B cell (primary cell): Measurements from ENCODE around the gene CFH. TPM values are rescaled to one million over a fixed set of nuclear protein-coding genes. Genes with fewer than 3 reads are reported as not detected.

Source experiments
- ATAC-seq: fragments of 200-7000 bp; cut with Tn5 transposase; one replicate; pipeline ENCODE4 v1.10.0; 2021; ENCODE audit warnings: low read depth, mild to moderate bottlenecking, moderate number of reproducible peaks, moderate library complexity
- CTCF ChIA-PET: fragments of 350-600 bp; sonication (Branson Sonifier 250); formaldehyde crosslinking; loops from one replicate; lab custom pipeline; 2021; ENCODE audit warnings: antibody characterized with exemption, inconsistent platforms; lab: Charles Lee
- POLR2A ChIA-PET: fragments of 350-600 bp; sonication (Branson Sonifier 250); formaldehyde crosslinking; loops from one replicate; lab custom pipeline; 2021; ENCODE audit warnings: antibody characterized with exemption; lab: Charles Lee
- DNase-seq: peaks from one replicate; pipeline ENCODE4 v3.0.0; 2013
- H2AFZ ChIP-seq: 2 replicates; pipeline ENCODE4 v1.6.1; 2012; ENCODE audit warnings: mild to moderate bottlenecking, low read depth, low read length; ENCODE audit not compliant: insufficient read depth, poor library complexity, severe bottlenecking
- H3K27ac ChIP-seq, 2 donors: 1 replicate in 1 of 2; 2 replicates in 1 of 2; pipeline ENCODE4 v1.5.1; 2012 to 2013; ENCODE audit warnings: low read length in 2 of 2, mild to moderate bottlenecking in 2 of 2, moderate library complexity in 1 of 2
- H3K27me3 ChIP-seq, 4 experiments: fragments of 200-600 bp in 1 of 4; sonication (generic) in 1 of 4; replicated peaks in 1 of 4; 1 replicate in 2 of 4; 2 replicates in 2 of 4; pipeline versions ENCODE4 v1.6.1 to v1.7.0; 2013 to 2016; ENCODE audit warnings: low read length in 3 of 4, mild to moderate bottlenecking in 2 of 4, mixed read lengths in 1 of 4, moderate library complexity in 1 of 4; ENCODE audit not compliant: insufficient read depth in 4 of 4, control insufficient read depth in 3 of 4; ENCODE audit errors: control extremely low read depth in 1 of 4
- H3K36me3 ChIP-seq, 2 experiments: replicated peaks in 1 of 2; 1 replicate in 1 of 2; 2 replicates in 1 of 2; pipeline versions ENCODE4 v1.6.1 to v1.7.1; 2013; ENCODE audit warnings: low read length in 1 of 2; ENCODE audit not compliant: insufficient read depth in 2 of 2, control insufficient read depth in 1 of 2; ENCODE audit errors: control extremely low read depth in 1 of 2, extremely low read depth in 1 of 2
- H3K4me1 ChIP-seq, 2 donors: fragments of 200-600 bp in 1 of 2; sonication (generic) in 1 of 2; 1 replicate in 1 of 2; 2 replicates in 1 of 2; pipeline versions ENCODE4 v1.5.1 to v1.6.1; 2013 to 2017; ENCODE audit warnings: low read length in 2 of 2; ENCODE audit not compliant: control insufficient read depth in 2 of 2, insufficient read depth in 2 of 2
- H3K4me2 ChIP-seq: replicated peaks from 2 replicates; pipeline ENCODE3; 2012; ENCODE audit warnings: mild to moderate bottlenecking, low read depth, low read length; ENCODE audit not compliant: poor library complexity, severe bottlenecking
- H3K4me3 ChIP-seq, 5 experiments: fragments of 200-600 bp in 1 of 5; sonication (generic) in 1 of 5; 1 replicate in 3 of 5; 2 replicates in 2 of 5; pipeline versions ENCODE4 v1.5.1 to v1.7.0; 2011 to 2016; ENCODE audit warnings: low read length in 4 of 5, mild to moderate bottlenecking in 4 of 5, low read depth in 2 of 5, control low read depth in 1 of 5, moderate library complexity in 1 of 5; ENCODE audit not compliant: insufficient read depth in 1 of 5; ENCODE audit errors: control extremely low read depth in 1 of 5, extremely low read depth in 1 of 5
- H3K79me2 ChIP-seq: fragments of 200-600 bp; sonication (generic); one replicate; pipeline ENCODE4 v1.6.0; 2016; ENCODE audit warnings: low read length; ENCODE audit not compliant: control insufficient read depth, insufficient read depth
- H3K9ac ChIP-seq: fragments of 200-600 bp; sonication (generic); 2 replicates; pipeline ENCODE4 v1.6.1; 2017; ENCODE audit warnings: mild to moderate bottlenecking, low read length, moderate library complexity
- H3K9me3 ChIP-seq, 3 donors: one replicate each; pipeline versions ENCODE4 v1.6.1 to v1.7.1; 2013; ENCODE audit warnings: low read length in 2 of 3; ENCODE audit not compliant: control insufficient read depth in 2 of 3, insufficient read depth in 1 of 3; ENCODE audit errors: control extremely low read depth in 1 of 3
- H4K20me1 ChIP-seq: 2 replicates; pipeline ENCODE4 v1.6.0; 2012; ENCODE audit warnings: mild to moderate bottlenecking, low read length; ENCODE audit not compliant: insufficient read depth, control insufficient read depth, poor library complexity, severe bottlenecking
- H3K27ac Mint-ChIP-seq: one replicate; pipeline ENCODE4 v1.8.0; 2021; ENCODE audit warnings: mixed read lengths
- H3K27me3 Mint-ChIP-seq: one replicate; pipeline ENCODE4 v1.8.0; 2021; ENCODE audit warnings: mixed read lengths
- H3K4me1 Mint-ChIP-seq: one replicate; pipeline ENCODE4 v1.8.0; 2021; ENCODE audit warnings: mixed read lengths
- H3K4me3 Mint-ChIP-seq: one replicate; pipeline ENCODE4 v1.8.0; 2021; ENCODE audit warnings: mixed read lengths
- H3K9me3 Mint-ChIP-seq: one replicate; pipeline ENCODE4 v1.8.0; 2022; ENCODE audit warnings: mixed read lengths; ENCODE audit not compliant: insufficient read depth
- EZH2 ChIP-seq: IDR thresholded peaks from 2 replicates; pipeline ENCODE4 v1.6.1; 2012; ENCODE audit warnings: borderline replicate concordance, low read depth, mild to moderate bottlenecking, moderate library complexity, low read length; ENCODE audit not compliant: insufficient read depth, poor library complexity, severe bottlenecking
- WGBS: methylation state at CpG from one replicate; pipeline ENCODE4 v1.1.5; 2013; ENCODE audit warnings: missing lambda C conversion rate; ENCODE audit not compliant: insufficient coverage; 5-methylcytosine and 5-hydroxymethylcytosine counted together
- intact Hi-C: fragments of 100-400 bp; cut with micrococcal nuclease; formaldehyde crosslinking; loops from one replicate; pipeline ENCODE4 v1.10.0; 2022
- polyA plus RNA-seq: library from polyadenylated mRNA; depleted of rRNA; stranded (reverse); fragments of >200 nt; gene quantifications from 2 replicates; pipeline ENCODE4 v1.2.3, GENCODE V29; 2012
- total RNA-seq, 2 donors: library from RNA; stranded (reverse); fragments of 120-200 nt in 1 of 2; gene quantifications; 1 replicate in 1 of 2; 2 replicates in 1 of 2; pipeline versions ENCODE4 v1.2.3 to v1.2.4, GENCODE V29; 2013 to 2022
- TF ChIP-seq, protein P1 (sequence below): fragments of 200-600 bp; IDR thresholded peaks from one replicate; pipeline ENCODE4 v1.8.0; 2022; ENCODE audit warnings: antibody characterized with exemption, mild to moderate bottlenecking

The CFH gene
- total and polyA plus RNA-seq, 2 donors (not counting 1 experiment from before 2014, with no cell fraction given), result not detected

DNA sequence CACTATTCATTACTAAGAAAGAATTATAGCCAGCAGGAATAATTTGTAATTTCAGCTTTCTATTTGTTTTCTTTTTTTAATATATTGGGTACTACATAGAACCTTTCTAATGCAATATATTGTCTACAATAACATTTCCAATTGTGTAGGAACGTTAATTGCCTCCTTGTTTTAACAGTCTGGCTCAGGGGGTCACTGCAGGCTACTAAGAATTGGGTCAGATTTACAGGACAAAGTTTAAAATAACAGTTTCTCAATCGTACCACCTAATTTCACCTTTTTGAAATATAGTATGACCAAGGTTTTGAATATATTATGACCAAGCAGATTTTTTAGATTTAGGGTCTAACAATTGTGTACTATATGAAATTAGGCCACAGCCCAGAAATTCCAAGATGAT is 2.4 kb downstream of the CFH start:
- Histone ChIP-seq H3K9me3 (no peaks in the 10 kb centered on the region), H3K27me3 (no peaks in the 10 kb centered on the region), H3K79me2 (no peaks in the 10 kb centered on the region), H3K36me3 (no peaks in the 10 kb centered on the region), H3K4me1 (no peaks in the 10 kb centered on the region), H3K9ac (no peak overlapping the region), H4K20me1 (no peaks in the 10 kb centered on the region), H2AFZ (no peak overlapping the region), H3K4me2 (no peak overlapping the region), H3K4me3 (no peak overlapping the region), H3K27ac (no peak overlapping the region)
- Mint-ChIP-seq H3K27ac (no peak overlapping the region), H3K27me3 (no peaks in the 10 kb centered on the region), H3K4me3 (no peak overlapping the region), H3K4me1 (no peaks in the 10 kb centered on the region), H3K9me3 (no peaks in the 10 kb centered on the region)
- intact Hi-C loops, result no loop called here
- CTCF ChIA-PET, result no interaction called here
- TF ChIP-seq EZH2, result no peak
- TF ChIP-seq, protein P1, sequence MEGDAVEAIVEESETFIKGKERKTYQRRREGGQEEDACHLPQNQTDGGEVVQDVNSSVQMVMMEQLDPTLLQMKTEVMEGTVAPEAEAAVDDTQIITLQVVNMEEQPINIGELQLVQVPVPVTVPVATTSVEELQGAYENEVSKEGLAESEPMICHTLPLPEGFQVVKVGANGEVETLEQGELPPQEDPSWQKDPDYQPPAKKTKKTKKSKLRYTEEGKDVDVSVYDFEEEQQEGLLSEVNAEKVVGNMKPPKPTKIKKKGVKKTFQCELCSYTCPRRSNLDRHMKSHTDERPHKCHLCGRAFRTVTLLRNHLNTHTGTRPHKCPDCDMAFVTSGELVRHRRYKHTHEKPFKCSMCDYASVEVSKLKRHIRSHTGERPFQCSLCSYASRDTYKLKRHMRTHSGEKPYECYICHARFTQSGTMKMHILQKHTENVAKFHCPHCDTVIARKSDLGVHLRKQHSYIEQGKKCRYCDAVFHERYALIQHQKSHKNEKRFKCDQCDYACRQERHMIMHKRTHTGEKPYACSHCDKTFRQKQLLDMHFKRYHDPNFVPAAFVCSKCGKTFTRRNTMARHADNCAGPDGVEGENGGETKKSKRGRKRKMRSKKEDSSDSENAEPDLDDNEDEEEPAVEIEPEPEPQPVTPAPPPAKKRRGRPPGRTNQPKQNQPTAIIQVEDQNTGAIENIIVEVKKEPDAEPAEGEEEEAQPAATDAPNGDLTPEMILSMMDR, result no peak
- no CpG with 5 or more reads among the region's 2 CpGs for WGBS
- ATAC-seq (no peak), DNase-seq (no peak)
- POLR2A ChIA-PET, result no interaction called here

DNA sequence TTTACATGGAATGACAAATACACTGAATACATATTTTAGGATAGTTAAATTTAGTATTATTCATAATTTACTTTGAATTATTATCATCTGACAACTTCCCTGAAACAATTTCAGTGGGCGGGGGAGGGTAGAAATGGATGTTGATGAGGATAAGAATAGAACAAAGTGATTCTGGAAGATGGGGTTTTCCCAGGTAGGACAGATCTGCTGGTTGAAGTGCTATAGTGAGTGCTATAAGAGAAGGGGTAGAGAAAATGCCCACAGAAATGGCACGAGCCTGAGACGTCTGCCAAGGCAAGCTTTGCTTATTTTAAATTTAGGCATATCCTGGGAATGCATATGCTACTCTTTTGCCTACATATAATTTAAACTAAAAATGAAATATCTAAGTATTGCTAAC is 3.2 kb downstream of the CFH start:
- no CpG with 5 or more reads among the region's 3 CpGs for WGBS
- no peak overlapping the region for H3K4me3 Mint-ChIP-seq
- no peaks in the 10 kb centered on the region for H3K27me3 ChIP-seq
- no peak overlapping the region for H3K9ac ChIP-seq
- intact Hi-C loops, result no loop called here
- H3K27ac Mint-ChIP-seq, result no peak overlapping the region
- no peaks in the 10 kb centered on the region for H3K27me3 Mint-ChIP-seq
- no peaks in the 10 kb centered on the region for H3K36me3 ChIP-seq
- ChIA-PET POLR2A (no interaction called here), CTCF (no interaction called here)
- DNase-seq (no peak), ATAC-seq (no peak)
- no peaks in the 10 kb centered on the region for H3K9me3 ChIP-seq
- H3K4me1 ChIP-seq, result no peaks in the 10 kb centered on the region
- no peak overlapping the region for H3K27ac ChIP-seq
- no peak overlapping the region for H2AFZ ChIP-seq
- H3K4me3 ChIP-seq, result no peak overlapping the region
- H3K4me2 ChIP-seq, result no peak overlapping the region
- no peaks in the 10 kb centered on the region for H3K79me2 ChIP-seq
- no peak for TF ChIP-seq EZH2
- TF ChIP-seq, protein P1, result no peak
- H3K4me1 Mint-ChIP-seq, result no peaks in the 10 kb centered on the region
- no peaks in the 10 kb centered on the region for H4K20me1 ChIP-seq
- H3K9me3 Mint-ChIP-seq, result no peaks in the 10 kb centered on the region
